NCI-H2196 (cell line): Measurements from ENCODE around the gene CKLF.

Experiments used
- DNase-seq: peaks from one replicate; lab custom pipeline; 2025; ENCODE audit not compliant: unreplicated experiment; lab: John Stamatoyannopoulos, UW

The CKLF gene

GRCh38 chr16:66541388-66542355 lies 10.7 kb upstream of the CKLF start:
- DNase-seq: no peak

- no peak for DNase-seq
Observed at GRCh38 chr16:66542396-66542795, 10.0 kb upstream of the CKLF start.

GRCh38 chr16:66543541-66543940 lies 8.8 kb upstream of the CKLF start:
- DNase-seq: no peak

GRCh38 chr16:66544016-66544757 lies 8.2 kb upstream of the CKLF start:
- DNase-seq: no peak

GRCh38 chr16:66547101-66547989 lies 5.0 kb upstream of the CKLF start:
- DNase-seq: no peak

GRCh38 chr16:66548068-66548467 lies 4.3 kb upstream of the CKLF start:
- no peak for DNase-seq

- no peak for DNase-seq
Observed at GRCh38 chr16:66548868-66549267, 3.5 kb upstream of the CKLF start.

GRCh38 chr16:66549284-66550131 lies 2.9 kb upstream of the CKLF start, which contains the start of gene TK2:
Gene TK2, minus strand, starts transcription at chr16:66550122. Its CDS starts 61 bp downstream, at chr16:66550061.
- no peak for DNase-seq

- DNase-seq: peak; percentile 12
Observed at GRCh38 chr16:66551348-66551759, 1.0 kb upstream of the CKLF start.

- DNase-seq: no peak
Observed at GRCh38 chr16:66551788-66552285, 539 bp upstream of the CKLF start.

GRCh38 chr16:66553223-66553622 lies 847 bp downstream of the CKLF start:
- no peak for DNase-seq

- no peak for DNase-seq
Observed at GRCh38 chr16:66554021-66554420, 1.6 kb downstream of the CKLF start.

GRCh38 chr16:66554495-66554894 lies 2.1 kb downstream of the CKLF start:
- DNase-seq: no peak

GRCh38 chr16:66560107-66560506 lies 7.7 kb downstream of the CKLF start:
- DNase-seq: no peak

GRCh38 chr16:66561381-66562080 lies 9.2 kb downstream of the CKLF start:
- DNase-seq: no peak

GRCh38 chr16:66562409-66562808 lies 10.0 kb downstream of the CKLF start:
- DNase-seq: no peak

- no peak for DNase-seq
Observed at GRCh38 chr16:66562986-66563385, 10.6 kb downstream of the CKLF start.

GRCh38 chr16:66563574-66564334 lies 11.4 kb downstream of the CKLF start:
- no peak for DNase-seq
